Activated CD4-positive, alpha-beta memory T cell treated with anti-CD3 and anti-CD28 coated beads, Interleukin-2, amount 10 ng/mL, durations not matched to agents 7 days and 5 days (primary cell): ENCODE measurements around the gene TRPM5. TPM values are rescaled to one million over a fixed set of nuclear protein-coding genes. Genes with fewer than 3 reads are reported as not detected.

Source experiments
- CTCF ChIA-PET: fragments of 350-600 bp; sonication (Branson Sonifier 250); formaldehyde crosslinking; loops from one replicate; lab custom pipeline; 2021; ENCODE audit warnings: antibody characterized with exemption, inconsistent platforms; lab: Charles Lee
- POLR2A ChIA-PET: fragments of 350-600 bp; sonication (Branson Sonifier 250); formaldehyde crosslinking; loops from one replicate; lab custom pipeline; 2021; ENCODE audit warnings: antibody characterized with exemption; lab: Charles Lee
- DNase-seq: peaks from one replicate; pipeline ENCODE4 v3.0.0-alpha.2; 2020
- H3K27ac Mint-ChIP-seq: one replicate; pipeline ENCODE4 v1.8.0; 2021; ENCODE audit warnings: mild to moderate bottlenecking, mixed read lengths
- H3K27me3 Mint-ChIP-seq: one replicate; pipeline ENCODE4 v1.8.0; 2021; ENCODE audit warnings: mixed read lengths
- H3K36me3 Mint-ChIP-seq: one replicate; pipeline ENCODE4 v1.8.0; 2021; ENCODE audit warnings: low read depth, mixed read lengths
- H3K4me1 Mint-ChIP-seq: one replicate; pipeline ENCODE4 v1.8.0; 2021; ENCODE audit warnings: mixed read lengths
- H3K4me3 Mint-ChIP-seq: one replicate; pipeline ENCODE4 v1.8.0; 2021; ENCODE audit warnings: mild to moderate bottlenecking, mixed read lengths
- H3K9me3 Mint-ChIP-seq: one replicate; pipeline ENCODE4 v1.8.0; 2021; ENCODE audit warnings: mixed read lengths
- total RNA-seq, 2 experiments: library from RNA; stranded (reverse); gene quantifications; one replicate each; pipeline ENCODE4 v1.2.3, GENCODE V29; 2021

The TRPM5 gene
- total RNA-seq, 2 experiments from 2014 or later: not detected

GRCh38 chr11:2417856-2418692 is 26.2 kb downstream of the TRPM5 start:
- Mint-ChIP-seq H3K9me3 (no peaks in the 10 kb centered on the region), H3K36me3 (no peaks in the 10 kb centered on the region), H3K4me1 (peaks cover 1% of the 10 kb centered on the region), H3K27ac (no peak overlapping the region), H3K27me3 (no peaks in the 10 kb centered on the region), H3K4me3 (no peak overlapping the region)
- ChIA-PET CTCF (interaction anchor here (1.0 to 5.3 kb wide), 4 partner anchors 8 to 216 kb away, joined by 3 to 201 read pairs (median 19); partner anchors contain the start of genes C11orf21, TSPAN32 and TSSC4), POLR2A (interaction anchor here (1.1 to 4.0 kb wide), 2 partner anchors 112 to 113 kb away, joined by 6 to 21 read pairs; no protein-coding TSS in a partner anchor)
- no peak for DNase-seq

GRCh38 chr11:2416765-2417164 is 27.5 kb downstream of the TRPM5 start:
- Mint-ChIP-seq H3K9me3 (no peaks in the 10 kb centered on the region), H3K27me3 (no peaks in the 10 kb centered on the region), H3K36me3 (no peaks in the 10 kb centered on the region), H3K4me3 (no peak overlapping the region), H3K4me1 (peaks cover 1% of the 10 kb centered on the region), H3K27ac (no peak overlapping the region)
- ChIA-PET CTCF (interaction anchor here (1.0 to 5.3 kb wide), 2 partner anchors 10 to 112 kb away, joined by 3 to 201 read pairs; partner anchors contain the start of genes C11orf21 and TSPAN32), POLR2A (interaction anchor here (1.1 kb wide), 1 partner anchor 112 kb away, joined by 6 read pairs; no protein-coding TSS in a partner anchor)
- no peak for DNase-seq

- H3K36me3 Mint-ChIP-seq: no peaks in the 10 kb centered on the region
- no peaks in the 10 kb centered on the region for H3K9me3 Mint-ChIP-seq
- DNase-seq: no peak
- no peaks in the 10 kb centered on the region for H3K27me3 Mint-ChIP-seq
- POLR2A ChIA-PET: no interaction called here
- peaks cover 1% of the 10 kb centered on the region for H3K4me1 Mint-ChIP-seq
- CTCF ChIA-PET: no interaction called here
- H3K27ac Mint-ChIP-seq: no peak overlapping the region
- H3K4me3 Mint-ChIP-seq: no peak overlapping the region
These were observed 28.5 kb downstream of the TRPM5 start for GRCh38 chr11:2415601-2416380.

GRCh38 chr11:2415171-2415570 is 29.1 kb downstream of the TRPM5 start:
- Mint-ChIP-seq H3K9me3 (no peaks in the 10 kb centered on the region), H3K4me1 (no peaks in the 10 kb centered on the region), H3K36me3 (no peaks in the 10 kb centered on the region), H3K27me3 (no peaks in the 10 kb centered on the region), H3K27ac (no peak overlapping the region), H3K4me3 (no peak overlapping the region)
- POLR2A ChIA-PET: no interaction called here
- DNase-seq: no peak
- CTCF ChIA-PET: no interaction called here

- H3K4me1 Mint-ChIP-seq: no peaks in the 10 kb centered on the region
- no peaks in the 10 kb centered on the region for H3K36me3 Mint-ChIP-seq
- H3K9me3 Mint-ChIP-seq: no peaks in the 10 kb centered on the region
- no peak overlapping the region for H3K4me3 Mint-ChIP-seq
- H3K27me3 Mint-ChIP-seq: no peaks in the 10 kb centered on the region
- H3K27ac Mint-ChIP-seq: no peak overlapping the region
- DNase-seq: no peak
- ChIA-PET CTCF (no interaction called here), POLR2A (no interaction called here)
These were observed 29.7 kb downstream of the TRPM5 start for GRCh38 chr11:2414616-2415015.

- H3K27me3 Mint-ChIP-seq: no peaks in the 10 kb centered on the region
- CTCF ChIA-PET: interaction anchor here (1.8 kb wide), 1 partner anchor 13 kb away, joined by 8 read pairs; the partner anchor contains the start of gene TSSC4
- no peaks in the 10 kb centered on the region for H3K4me1 Mint-ChIP-seq
- POLR2A ChIA-PET: no interaction called here
- no peaks in the 10 kb centered on the region for H3K9me3 Mint-ChIP-seq
- no peaks in the 10 kb centered on the region for H3K36me3 Mint-ChIP-seq
- no peak overlapping the region for H3K4me3 Mint-ChIP-seq
- H3K27ac Mint-ChIP-seq: no peak overlapping the region
- no peak for DNase-seq
These were observed 30.4 kb downstream of the TRPM5 start for GRCh38 chr11:2413742-2414579.

GRCh38 chr11:2412323-2412722 is 32.0 kb downstream of the TRPM5 start:
- Mint-ChIP-seq H3K27me3 (no peaks in the 10 kb centered on the region), H3K4me3 (no peak overlapping the region), H3K9me3 (no peaks in the 10 kb centered on the region), H3K4me1 (no peaks in the 10 kb centered on the region), H3K36me3 (no peaks in the 10 kb centered on the region), H3K27ac (no peak overlapping the region)
- no peak for DNase-seq
- ChIA-PET POLR2A (interaction anchor here (1.2 to 1.5 kb wide), 2 partner anchors 10 to 108 kb away, joined by 3 to 6 read pairs; no protein-coding TSS in a partner anchor), CTCF (no interaction called here)

- POLR2A ChIA-PET: interaction anchor here (1.5 kb wide), 1 partner anchor 10 kb away, joined by 6 read pairs; no protein-coding TSS in a partner anchor
- H3K4me1 Mint-ChIP-seq: no peaks in the 10 kb centered on the region
- no peaks in the 10 kb centered on the region for H3K36me3 Mint-ChIP-seq
- no peak overlapping the region for H3K4me3 Mint-ChIP-seq
- no peaks in the 10 kb centered on the region for H3K27me3 Mint-ChIP-seq
- CTCF ChIA-PET: no interaction called here
- H3K27ac Mint-ChIP-seq: no peak overlapping the region
- no peaks in the 10 kb centered on the region for H3K9me3 Mint-ChIP-seq
- DNase-seq: no peak
These were observed 32.6 kb downstream of the TRPM5 start for GRCh38 chr11:2411446-2412305.

GRCh38 chr11:2410616-2411015 is 33.7 kb downstream of the TRPM5 start:
- POLR2A ChIA-PET: no interaction called here
- Mint-ChIP-seq H3K27ac (no peak overlapping the region), H3K4me3 (no peak overlapping the region), H3K36me3 (no peaks in the 10 kb centered on the region), H3K4me1 (no peaks in the 10 kb centered on the region), H3K27me3 (no peaks in the 10 kb centered on the region), H3K9me3 (no peaks in the 10 kb centered on the region)
- no peak for DNase-seq
- CTCF ChIA-PET: no interaction called here

- DNase-seq: no peak
- POLR2A ChIA-PET: interaction anchor here (1.6 kb wide), 1 partner anchor 22 kb away, joined by 3 read pairs; no protein-coding TSS in a partner anchor
- Mint-ChIP-seq H3K27ac (no peak overlapping the region), H3K36me3 (no peaks in the 10 kb centered on the region), H3K4me3 (no peak overlapping the region), H3K4me1 (no peaks in the 10 kb centered on the region), H3K9me3 (no peaks in the 10 kb centered on the region), H3K27me3 (no peaks in the 10 kb centered on the region)
- CTCF ChIA-PET: interaction anchor here (1.4 kb wide), 2 partner anchors 9 to 10 kb away, joined by 3 read pairs; partner anchors contain the start of gene TSSC4
These were observed 34.5 kb downstream of the TRPM5 start for GRCh38 chr11:2409611-2410468.

- DNase-seq: no peak
- H3K27me3 Mint-ChIP-seq: no peaks in the 10 kb centered on the region
- H3K9me3 Mint-ChIP-seq: no peaks in the 10 kb centered on the region
- no peaks in the 10 kb centered on the region for H3K4me1 Mint-ChIP-seq
- no peak overlapping the region for H3K4me3 Mint-ChIP-seq
- H3K36me3 Mint-ChIP-seq: no peaks in the 10 kb centered on the region
- CTCF ChIA-PET: interaction anchor here (1.4 kb wide), 2 partner anchors 9 to 10 kb away, joined by 3 read pairs; partner anchors contain the start of gene TSSC4
- H3K27ac Mint-ChIP-seq: no peak overlapping the region
- POLR2A ChIA-PET: interaction anchor here (0.9 to 1.6 kb wide), 2 partner anchors 10 to 21 kb away, joined by 3 read pairs; no protein-coding TSS in a partner anchor
These were observed 35.2 kb downstream of the TRPM5 start for GRCh38 chr11:2409126-2409525.
